Measurements from ENCODE around the gene ZNF638. TPM values are rescaled to one million over a fixed set of nuclear protein-coding genes. Genes with fewer than 3 reads are reported as not detected.

Gene ZNF638
- total and polyA plus RNA-seq, 9 of the 15 experiments (the other 6 are each of a cell fraction or from before 2014, with no cell fraction given), result 53.3 to 165 (median 98.8) TPM

DNA sequence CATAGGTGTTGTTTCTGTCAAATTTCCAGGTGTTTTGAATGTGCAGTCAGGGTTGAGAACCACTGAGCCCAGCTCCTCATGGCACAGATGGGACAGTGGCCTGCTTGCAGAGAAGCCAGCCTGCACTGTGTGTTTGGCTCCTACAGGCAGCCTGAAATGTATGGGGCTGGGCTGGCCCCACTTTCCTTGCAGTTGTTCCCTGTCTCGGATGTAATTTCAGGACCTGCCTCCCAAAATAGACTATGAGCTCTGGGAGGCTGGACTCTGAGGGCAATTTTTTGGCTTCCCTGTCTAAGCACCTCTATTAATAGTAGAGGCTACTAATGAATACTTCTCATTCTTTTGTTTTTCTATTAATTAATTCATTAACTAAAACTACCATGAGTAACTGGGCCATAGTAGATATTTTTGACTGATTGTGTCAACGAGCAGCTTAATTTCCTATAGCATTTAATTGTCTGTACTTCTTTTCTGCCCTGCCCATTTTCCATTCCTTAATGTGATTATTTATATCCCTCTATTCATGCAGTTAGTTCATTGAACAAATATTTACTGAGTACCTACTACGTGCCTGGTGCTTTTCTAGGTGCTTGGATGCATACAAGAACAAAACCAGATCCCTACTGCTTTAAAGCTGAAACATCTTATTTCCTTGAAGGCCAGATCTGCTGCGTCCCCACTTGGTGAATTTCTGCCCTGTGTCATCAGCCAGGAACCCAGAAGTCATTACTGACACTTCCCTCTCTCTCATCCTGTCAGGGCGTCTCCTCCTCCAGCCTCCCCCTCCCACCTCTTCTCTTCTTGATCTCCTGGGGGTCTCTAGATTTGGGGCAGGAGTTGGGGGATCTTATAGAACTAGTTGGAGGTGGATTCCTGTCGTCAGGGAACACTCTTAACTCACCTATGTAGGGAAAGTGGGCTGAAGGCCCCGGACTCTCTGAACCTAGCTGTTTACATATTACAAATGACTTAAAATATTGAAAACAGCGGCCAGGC is 138.1 kb downstream of the ZNF638 start (continued):
- no peak for TF ChIP-seq NR2C1 (IDR thresholded peaks at IDR 0.05)
- TF ChIP-seq NR2C1 (tag; IDR thresholded peaks at IDR 0.05), result 0 out of 2 replicates have a peak, but pooled peaks have one; percentile 31
- no peak for TF ChIP-seq HNRNPL (IDR thresholded peaks at IDR 0.05; ENCODE audit: low read depth, low read length)
- TF ChIP-seq, protein P1, sequence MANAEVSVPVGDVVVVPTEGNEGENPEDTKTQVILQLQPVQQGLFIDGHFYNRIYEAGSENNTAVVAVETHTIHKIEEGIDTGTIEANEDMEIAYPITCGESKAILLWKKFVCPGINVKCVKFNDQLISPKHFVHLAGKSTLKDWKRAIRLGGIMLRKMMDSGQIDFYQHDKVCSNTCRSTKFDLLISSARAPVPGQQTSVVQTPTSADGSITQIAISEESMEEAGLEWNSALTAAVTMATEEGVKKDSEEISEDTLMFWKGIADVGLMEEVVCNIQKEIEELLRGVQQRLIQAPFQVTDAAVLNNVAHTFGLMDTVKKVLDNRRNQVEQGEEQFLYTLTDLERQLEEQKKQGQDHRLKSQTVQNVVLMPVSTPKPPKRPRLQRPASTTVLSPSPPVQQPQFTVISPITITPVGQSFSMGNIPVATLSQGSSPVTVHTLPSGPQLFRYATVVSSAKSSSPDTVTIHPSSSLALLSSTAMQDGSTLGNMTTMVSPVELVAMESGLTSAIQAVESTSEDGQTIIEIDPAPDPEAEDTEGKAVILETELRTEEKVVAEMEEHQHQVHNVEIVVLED (CRISPR knock-in tag; IDR thresholded peaks at IDR 0.05), result 0 out of 2 replicates have a peak, but pooled peaks have one; percentile 5
- TF ChIP-seq MAZ (CRISPR knock-in tag; conservative IDR thresholded peaks at IDR 0.05 in 1 of 2, IDR thresholded peaks at IDR 0.05 in 1 of 2), result peak in 1 of 2 experiments; percentile 79; a peak in 2 of 4 replicates
- peak; percentile 20; the same call in 1 of the 2 replicates for TF ChIP-seq ELF1 (tag; IDR thresholded peaks at IDR 0.05)
- no peak for TF ChIP-seq ZBTB7A (IDR thresholded peaks at IDR 0.05; ENCODE audit: borderline replicate concordance, control insufficient read depth, low read depth, low read length)
- no peak for TF ChIP-seq ZSCAN32 (CRISPR knock-in tag; IDR thresholded peaks at IDR 0.05)
- TF ChIP-seq, protein P2, sequence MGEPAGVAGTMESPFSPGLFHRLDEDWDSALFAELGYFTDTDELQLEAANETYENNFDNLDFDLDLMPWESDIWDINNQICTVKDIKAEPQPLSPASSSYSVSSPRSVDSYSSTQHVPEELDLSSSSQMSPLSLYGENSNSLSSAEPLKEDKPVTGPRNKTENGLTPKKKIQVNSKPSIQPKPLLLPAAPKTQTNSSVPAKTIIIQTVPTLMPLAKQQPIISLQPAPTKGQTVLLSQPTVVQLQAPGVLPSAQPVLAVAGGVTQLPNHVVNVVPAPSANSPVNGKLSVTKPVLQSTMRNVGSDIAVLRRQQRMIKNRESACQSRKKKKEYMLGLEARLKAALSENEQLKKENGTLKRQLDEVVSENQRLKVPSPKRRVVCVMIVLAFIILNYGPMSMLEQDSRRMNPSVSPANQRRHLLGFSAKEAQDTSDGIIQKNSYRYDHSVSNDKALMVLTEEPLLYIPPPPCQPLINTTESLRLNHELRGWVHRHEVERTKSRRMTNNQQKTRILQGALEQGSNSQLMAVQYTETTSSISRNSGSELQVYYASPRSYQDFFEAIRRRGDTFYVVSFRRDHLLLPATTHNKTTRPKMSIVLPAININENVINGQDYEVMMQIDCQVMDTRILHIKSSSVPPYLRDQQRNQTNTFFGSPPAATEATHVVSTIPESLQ (CRISPR knock-in tag; IDR thresholded peaks at IDR 0.05), result no peak
- TF ChIP-seq ZBTB17 (CRISPR knock-in tag; IDR thresholded peaks at IDR 0.05), result 0 out of 2 replicates have a peak, but pooled peaks have one; percentile 7
- peak; percentile 64; the same call in 1 of the 2 replicates for TF ChIP-seq ZKSCAN1 (IDR thresholded peaks at IDR 0.05; ENCODE audit: low read depth, low read length)
- TF ChIP-seq SMAD3 (CRISPR knock-in tag; conservative IDR thresholded peaks at IDR 0.05), result 0 out of 2 replicates have a peak, but pooled peaks have one; percentile 2
- no peak for TF ChIP-seq PHF20 (IDR thresholded peaks at IDR 0.05; ENCODE audit: partially characterized antibody)

Data from K562 (cell line).